Amygdala (tissue), 56 donors: ENCODE data around the gene GORASP2.

ENCODE experiments used
- DNase-seq, 56 donors: peaks; one replicate each; lab custom pipeline; 2025; lab: John Stamatoyannopoulos, UW

GORASP2 gene

DNA sequence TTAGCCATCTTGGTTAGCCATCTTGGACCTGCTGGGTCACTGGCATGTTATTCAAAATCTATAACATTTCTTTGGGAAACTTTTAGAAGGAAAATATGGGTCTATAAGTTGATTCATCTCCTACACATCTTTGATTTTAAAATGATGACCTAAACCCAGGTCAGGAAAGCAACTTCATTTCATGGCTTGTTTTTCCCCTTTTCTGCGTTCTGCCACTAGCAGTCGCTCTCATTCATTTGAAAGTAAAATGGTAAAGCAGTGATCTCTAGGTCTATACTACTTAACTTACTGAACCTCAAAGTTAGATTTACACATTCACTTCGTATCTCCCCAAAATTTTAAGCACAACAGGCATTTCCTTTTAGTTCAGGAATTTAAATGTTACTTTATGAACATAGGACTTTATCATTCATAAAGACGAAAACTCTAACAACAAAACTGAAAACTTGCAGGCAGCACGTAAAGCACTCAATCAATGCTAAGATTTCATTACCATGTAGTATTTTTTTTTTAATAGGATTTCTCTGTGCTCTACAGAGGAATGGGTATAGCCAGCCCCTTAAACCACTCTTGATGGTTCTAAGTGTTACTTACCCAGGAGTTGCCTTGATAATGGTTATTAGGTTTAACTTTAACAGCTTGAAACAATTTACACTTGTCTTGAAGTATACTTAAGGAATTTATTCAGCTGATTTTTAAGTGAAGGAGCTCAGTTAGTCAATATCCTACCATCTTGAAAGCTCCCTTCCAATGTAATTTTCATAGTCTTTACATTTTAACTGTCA, 62.5 kb downstream of the GORASP2 start:
- no peak for DNase-seq

DNA sequence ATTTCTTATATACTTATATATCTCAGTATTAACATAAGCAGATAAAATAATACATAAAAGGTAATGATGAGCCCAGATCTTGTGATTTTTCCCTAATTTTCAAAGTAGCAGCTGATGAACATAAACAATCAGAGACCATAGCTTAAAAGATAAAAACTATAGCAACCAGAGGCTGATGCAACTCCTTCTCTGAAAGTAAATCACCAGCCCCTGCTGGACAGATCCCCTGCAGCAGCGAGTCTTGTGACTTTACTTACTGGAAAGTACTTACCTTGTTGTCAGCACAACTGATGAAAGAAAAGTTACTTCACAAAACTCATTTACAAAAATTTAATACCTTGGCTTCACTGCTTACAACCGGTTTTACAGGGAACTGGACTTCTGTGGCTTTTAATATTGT, 67.3 kb downstream of the GORASP2 start:
- DNase-seq, result no peak

DNA sequence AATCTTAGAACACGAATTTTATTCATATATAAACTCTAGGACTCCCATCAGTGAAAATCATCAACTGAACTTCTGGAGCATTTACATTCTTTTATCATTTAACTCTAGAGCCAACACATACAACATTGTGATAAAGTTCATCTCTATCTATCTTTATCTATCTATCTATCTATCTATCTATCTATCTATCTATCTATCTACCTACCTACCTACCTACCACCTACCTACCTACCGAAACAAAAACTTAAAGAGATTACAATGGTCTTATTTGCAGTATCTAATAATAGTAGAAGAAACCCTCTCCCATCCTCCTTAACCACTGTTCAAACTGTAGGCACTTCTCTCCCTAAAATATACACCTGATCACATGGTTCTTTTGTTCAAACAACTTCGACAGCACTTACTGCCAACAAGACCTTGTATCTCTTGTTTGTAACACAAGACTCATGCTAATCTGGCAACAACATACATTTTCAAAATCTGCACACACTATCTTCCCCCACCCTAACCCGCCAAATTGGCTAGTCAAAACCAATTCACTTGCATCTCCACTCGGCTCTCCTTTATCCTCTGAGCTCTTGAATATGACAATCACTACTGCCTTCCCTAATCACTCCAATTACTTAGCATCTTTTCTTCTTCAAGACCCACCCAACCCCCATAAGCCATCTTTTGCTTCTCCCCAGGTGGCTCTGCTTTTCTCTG, 69.0 kb downstream of the GORASP2 start:
- DNase-seq, result no peak

DNA sequence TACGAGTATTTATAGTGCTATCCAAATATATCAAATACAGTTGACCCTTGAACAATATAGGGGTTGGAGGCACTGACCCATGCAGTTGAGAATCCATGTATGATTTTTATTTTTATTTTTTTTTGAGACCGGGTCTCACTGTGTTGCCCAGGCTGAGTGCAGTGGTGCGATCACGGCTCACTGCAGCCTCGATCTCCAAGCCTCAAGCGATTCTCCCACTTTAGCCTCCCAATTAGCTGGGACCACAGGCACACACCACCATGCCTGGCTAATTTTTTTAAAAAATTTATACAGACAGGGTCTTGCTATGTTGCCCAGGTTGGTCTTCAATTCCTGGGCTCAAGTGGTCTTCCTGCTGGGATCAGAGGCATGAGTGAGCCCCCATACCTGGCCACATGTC, 70.6 kb downstream of the GORASP2 start:
- no peak for DNase-seq

DNA sequence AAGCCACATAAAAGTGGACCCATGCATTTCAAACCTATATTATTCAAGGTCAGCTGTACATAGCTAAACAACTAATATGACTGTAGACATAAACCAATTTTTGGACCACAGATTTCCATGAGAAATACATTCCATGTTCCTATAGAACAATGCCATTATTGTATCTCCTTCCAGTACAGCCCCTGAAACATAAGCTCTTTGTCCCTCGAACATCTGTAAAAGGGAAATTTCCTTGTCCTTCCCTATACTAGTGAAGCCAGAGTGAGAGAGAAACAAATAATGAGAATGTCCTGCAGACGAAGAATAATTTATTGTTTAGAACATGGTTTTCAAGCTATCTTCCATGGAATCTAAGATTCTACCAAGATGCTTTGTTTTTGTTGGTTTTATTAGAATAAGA, 75.3 kb downstream of the GORASP2 start:
- no peak for DNase-seq

DNA sequence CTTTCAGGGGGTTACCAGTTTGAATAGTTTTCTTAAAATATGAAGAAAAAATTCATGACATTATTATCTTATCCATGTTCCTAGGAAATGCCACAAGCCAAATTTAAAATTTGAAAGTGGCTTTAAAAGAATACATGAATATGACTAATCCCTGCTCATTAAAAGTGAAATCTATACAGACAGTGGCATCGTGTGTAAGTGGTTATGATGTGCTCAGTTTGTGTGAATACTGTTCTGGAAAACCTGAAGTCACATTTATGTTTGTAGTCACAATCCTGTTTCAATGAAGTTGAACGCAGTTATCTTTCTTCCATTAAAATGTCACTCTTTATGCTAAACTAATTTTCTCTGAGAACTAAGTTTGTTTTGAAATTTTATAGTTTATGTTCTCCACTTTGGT, 75.8 kb downstream of the GORASP2 start:
- no peak for DNase-seq

DNA sequence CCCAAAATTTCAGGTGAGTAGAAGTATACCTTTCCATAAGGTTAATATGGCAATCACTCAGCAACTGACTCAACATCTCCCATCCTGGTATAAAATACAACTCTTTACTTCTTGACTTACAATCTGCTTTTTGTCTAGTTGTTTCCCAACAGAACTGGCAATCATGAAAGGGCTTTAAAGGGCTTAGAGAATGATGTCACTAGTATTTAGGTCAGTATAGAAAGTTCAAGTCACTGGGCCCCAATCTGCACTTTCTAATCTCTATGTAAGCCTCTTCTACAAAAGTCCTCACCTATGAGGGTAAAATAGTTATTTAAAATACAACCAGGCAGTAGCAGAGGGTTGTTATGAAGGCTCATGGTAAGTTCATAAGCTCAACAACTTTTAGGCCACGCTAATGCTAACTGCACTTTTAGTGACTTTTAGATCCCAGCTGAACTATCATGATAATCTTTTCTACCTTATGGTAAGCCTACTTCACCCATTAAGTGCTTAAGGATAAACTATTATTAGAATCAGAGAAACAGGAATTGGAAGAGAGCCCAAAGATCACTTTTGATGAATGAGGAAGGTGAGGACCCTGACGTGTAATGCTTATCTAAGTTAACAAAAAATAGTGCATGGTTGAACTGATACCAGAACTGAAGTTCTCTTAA, 79.6 kb downstream of the GORASP2 start:
- DNase-seq, result no peak

DNA sequence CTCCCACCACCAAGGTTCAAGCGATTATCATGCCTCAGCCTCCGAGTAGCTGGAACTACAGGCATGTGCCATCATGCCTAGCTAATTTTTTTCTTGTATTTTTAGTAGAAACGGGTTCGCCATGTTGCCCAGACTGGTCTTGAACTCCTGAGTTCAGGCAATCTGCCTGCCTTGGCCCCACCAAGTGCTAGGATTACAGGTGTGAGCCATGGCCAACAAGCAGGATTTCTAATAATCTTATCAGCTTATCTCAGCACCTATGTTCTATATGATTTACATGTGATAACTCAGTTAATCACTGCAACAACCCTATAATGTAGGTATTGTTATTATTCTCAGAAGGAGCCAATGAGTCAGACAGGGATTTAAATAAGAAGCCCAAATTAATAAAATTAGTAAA, 80.3 kb downstream of the GORASP2 start:
- DNase-seq, result no peak

DNA sequence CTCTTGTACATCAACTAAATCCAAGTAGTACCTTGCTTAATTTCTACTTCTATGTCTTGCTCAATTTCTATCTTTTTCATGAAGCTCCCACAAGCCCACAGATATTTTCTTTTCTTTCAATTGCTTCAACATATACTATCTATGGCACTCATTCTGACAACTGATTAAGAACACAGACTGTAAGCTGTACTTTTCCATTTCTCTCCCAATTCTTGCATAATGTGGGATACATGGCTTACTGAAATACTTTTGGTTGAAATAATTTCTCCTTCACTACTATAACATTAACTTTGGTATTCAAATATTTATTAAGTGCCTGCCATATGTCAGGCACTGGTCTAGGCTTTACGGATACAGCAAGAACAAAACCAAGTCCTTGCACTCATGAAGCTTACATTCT, 84.8 kb downstream of the GORASP2 start:
- DNase-seq, result no peak

DNA sequence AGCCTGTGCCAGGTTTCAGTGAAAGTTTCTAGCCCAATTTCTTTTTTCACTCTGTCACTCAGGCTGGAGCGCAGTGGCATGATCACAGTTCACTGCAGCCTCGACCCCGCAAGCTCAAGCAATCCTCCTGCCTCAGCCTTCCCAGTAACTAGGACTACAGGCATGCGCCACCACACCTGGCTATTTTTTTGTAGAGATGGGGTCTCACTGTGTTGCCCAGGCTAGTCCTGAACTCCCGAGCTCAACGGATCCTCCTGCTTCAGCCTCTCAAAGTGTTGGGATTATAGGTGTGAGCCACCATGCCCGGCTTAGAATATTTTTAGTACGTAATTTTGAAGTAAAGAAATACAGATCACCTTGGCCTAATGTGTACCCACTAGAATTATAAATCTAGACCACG, 87.1 kb downstream of the GORASP2 start:
- DNase-seq, result no peak
